GM23338 (cell line): ENCODE data around the gene SPTLC2. TPM values are rescaled to one million over a fixed set of nuclear protein-coding genes. Genes with fewer than 3 reads are reported as not detected.
"Not testable (repeated sequence)": the region's sequence is repeated elsewhere in the genome, so short reads cannot be mapped to it uniquely, and the experiment has no call there.

ENCODE experiments used
- ATAC-seq: fragments of 200-7000 bp; cut with Tn5 transposase; 3 replicates; pipeline ENCODE4 v1.9.1; 2020
- DNase-seq: peaks from one replicate; pipeline ENCODE4 v3.0.0-alpha.2; 2015; ENCODE audit warnings: low spot score
- H2AFZ ChIP-seq: fragments of 200-600 bp; sonication (generic); 2 replicates; pipeline ENCODE4 v1.8.0; 2016; ENCODE audit warnings: antibody characterized with exemption, mild to moderate bottlenecking, moderate library complexity
- H3F3A ChIP-seq: fragments of 200-600 bp; sonication (generic); replicated peaks from 2 replicates; pipeline ENCODE4 v1.8.0; 2017; ENCODE audit warnings: antibody characterized with exemption, mixed run types, low read depth
- H3K27ac ChIP-seq: fragments of 200-600 bp; sonication (generic); 2 replicates; pipeline ENCODE4 v1.6.1; 2016; ENCODE audit warnings: low read depth
- H3K27me3 ChIP-seq: fragments of 200-600 bp; sonication (generic); 2 replicates; pipeline ENCODE4 v1.8.0; 2016; ENCODE audit warnings: mild to moderate bottlenecking, mixed run types, moderate library complexity; ENCODE audit not compliant: insufficient read depth
- H3K36me3 ChIP-seq: fragments of 200-600 bp; sonication (generic); 2 replicates; pipeline ENCODE4 v1.8.0; 2016; ENCODE audit warnings: mild to moderate bottlenecking; ENCODE audit not compliant: insufficient read depth
- H3K4me1 ChIP-seq: fragments of 200-600 bp; sonication (generic); 2 replicates; pipeline ENCODE4 v1.8.0; 2016; ENCODE audit warnings: mild to moderate bottlenecking, moderate library complexity; ENCODE audit not compliant: insufficient read depth
- H3K4me2 ChIP-seq: fragments of 200-600 bp; sonication (generic); 2 replicates; pipeline ENCODE4 v1.7.1; 2017; ENCODE audit warnings: mixed run types
- H3K4me3 ChIP-seq: fragments of 200-600 bp; sonication (generic); 2 replicates; pipeline ENCODE4 v1.6.1; 2016; ENCODE audit warnings: mixed run types
- H3K79me2 ChIP-seq: fragments of 200-600 bp; sonication (generic); replicated peaks from 2 replicates; pipeline ENCODE4 v1.8.0; 2017; ENCODE audit warnings: mild to moderate bottlenecking; ENCODE audit not compliant: insufficient read depth
- H3K9me2 ChIP-seq: fragments of 200-600 bp; sonication (generic); 2 replicates; pipeline ENCODE4 v1.8.0; 2017; ENCODE audit not compliant: insufficient read depth
- H4K20me1 ChIP-seq: fragments of 200-600 bp; sonication (generic); replicated peaks from 2 replicates; pipeline ENCODE4 v1.8.0; 2017; ENCODE audit warnings: mild to moderate bottlenecking; ENCODE audit not compliant: insufficient read depth
- H3K27ac Mint-ChIP-seq: 2 replicates; pipeline ENCODE4 v1.8.0; 2020; ENCODE audit warnings: inconsistent platforms, mild to moderate bottlenecking, moderate library complexity, mixed read lengths
- H3K27me3 Mint-ChIP-seq: 3 replicates; pipeline ENCODE4 v1.8.0; 2022; ENCODE audit warnings: low read depth, mild to moderate bottlenecking, moderate library complexity, mixed read lengths, inconsistent platforms; ENCODE audit not compliant: insufficient read depth, poor library complexity
- H3K36me3 Mint-ChIP-seq: 3 replicates; pipeline ENCODE4 v1.8.0; 2021; ENCODE audit warnings: low read depth, mild to moderate bottlenecking, inconsistent platforms, moderate library complexity, mixed read lengths
- H3K4me1 Mint-ChIP-seq: 3 replicates; pipeline ENCODE4 v1.8.0; 2020; ENCODE audit warnings: mild to moderate bottlenecking, inconsistent platforms, mixed read lengths
- H3K4me3 Mint-ChIP-seq: 3 replicates; pipeline ENCODE4 v1.8.0; 2021; ENCODE audit warnings: moderate library complexity, mild to moderate bottlenecking, inconsistent platforms, mixed read lengths
- H3K9me3 Mint-ChIP-seq: 3 replicates; pipeline ENCODE4 v1.8.0; 2020; ENCODE audit warnings: moderate library complexity, mild to moderate bottlenecking, inconsistent platforms, mixed read lengths
- CTCF ChIP-seq, 2 experiments: fragments of 200-600 bp in 1 of 2; sonication (generic) in 1 of 2; conservative IDR thresholded peaks; 2 replicates each; pipeline versions ENCODE4 v1.5.1 to v1.6.1; 2016 to 2017; ENCODE audit warnings: antibody characterized with exemption in 2 of 2, low read depth in 2 of 2, mild to moderate bottlenecking in 2 of 2, moderate library complexity in 1 of 2
- EZH2phosphoT487 ChIP-seq: fragments of 200-600 bp; sonication (generic); IDR thresholded peaks from one replicate; pipeline ENCODE4 v1.8.1; 2018; ENCODE audit warnings: antibody characterized with exemption; ENCODE audit not compliant: unreplicated experiment
- POLR2AphosphoS5 ChIP-seq: IDR thresholded peaks from 2 replicates; pipeline ENCODE4 v1.6.1; 2016; ENCODE audit warnings: antibody characterized with exemption, low read depth
- polyA plus RNA-seq: library from polyadenylated mRNA; unstranded; fragments of >200 nt; fragmentation: Nextera tagmentation; extraction: Ambion mirVana; gene quantifications from 2 replicates; pipeline ENCODE4 v1.2.1, GENCODE V29; 2016
- total RNA-seq: library from RNA; depleted of rRNA; stranded (reverse); fragments of >200 nt; shearing (Covaris generic); gene quantifications from 2 replicates; pipeline ENCODE4 v1.2.3, GENCODE V29; 2014

Gene SPTLC2
- total and polyA plus RNA-seq, 2 experiments from 2014 or later = 22.3 to 38.9 TPM

GRCh38 chr14:77549451-77549850 lies 67.0 kb downstream of the SPTLC2 start:
- H3K27me3 Mint-ChIP-seq = peaks cover 3% of the 10 kb centered on the region
- no peaks in the 10 kb centered on the region for H3K27me3 ChIP-seq
- no peaks in the 10 kb centered on the region for H3K9me3 Mint-ChIP-seq
- H3K4me2 ChIP-seq = no peak overlapping the region
- no peak overlapping the region for H3K4me3 ChIP-seq
- no peak overlapping the region for H2AFZ ChIP-seq
- peaks cover 44% of the 10 kb centered on the region; the same call in 2 of the 3 replicates for H3K36me3 Mint-ChIP-seq
- no peak for ATAC-seq
- DNase-seq = no peak
- no peaks in the 10 kb centered on the region for H3K79me2 ChIP-seq
- H3K27ac ChIP-seq = no peak overlapping the region
- H4K20me1 ChIP-seq = peaks cover 6% of the 10 kb centered on the region; the same call in 1 of the 2 replicates
- H3K4me1 Mint-ChIP-seq = no peaks in the 10 kb centered on the region
- peaks cover 3% of the 10 kb centered on the region; the same call in 1 of the 2 replicates for H3K36me3 ChIP-seq
- H3K4me1 ChIP-seq = no peaks in the 10 kb centered on the region
- no peaks in the 10 kb centered on the region for H3K9me2 ChIP-seq
- H3K4me3 Mint-ChIP-seq = no peak overlapping the region
- no peaks in the 10 kb centered on the region for H3F3A ChIP-seq
- no peak overlapping the region for H3K27ac Mint-ChIP-seq
- no peak for TF ChIP-seq EZH2phosphoT487

GRCh38 chr14:77547512-77548180 lies 68.8 kb downstream of the SPTLC2 start:
- Histone ChIP-seq H3K9me2 (no peaks in the 10 kb centered on the region), H3K4me2 (no peak overlapping the region), H2AFZ (no peak overlapping the region), H3K4me1 (no peaks in the 10 kb centered on the region), H4K20me1 (peaks cover 6% of the 10 kb centered on the region; the same call in 1 of the 2 replicates), H3K36me3 (no peaks in the 10 kb centered on the region; the same call in none of the 2 replicates), H3K27me3 (no peaks in the 10 kb centered on the region), H3F3A (no peaks in the 10 kb centered on the region), H3K4me3 (no peak overlapping the region), H3K79me2 (no peaks in the 10 kb centered on the region), H3K27ac (no peak overlapping the region)
- TF ChIP-seq POLR2AphosphoS5 (no peak), CTCF (conservative IDR thresholded peaks at IDR 0.05; ENCODE audit: low read depth in 2 of 2) (peak; percentile 16 to 42; a peak in 3 of 4 replicates)
- Mint-ChIP-seq H3K4me3 (no peak overlapping the region), H3K9me3 (no peaks in the 10 kb centered on the region), H3K27ac (no peak overlapping the region), H3K27me3 (peaks cover 3% of the 10 kb centered on the region), H3K36me3 (peaks cover 39% of the 10 kb centered on the region; the same call in 2 of the 3 replicates), H3K4me1 (0 out of 3 replicates have a peak, but pooled peaks cover 4% of the 10 kb centered on the region)
- peak; percentile 57 for ATAC-seq
- DNase-seq = peak; percentile 49

GRCh38 chr14:77545171-77545570 lies 71.3 kb downstream of the SPTLC2 start:
- not testable (repeated sequence) for H3K36me3 ChIP-seq, H3K9me3 Mint-ChIP-seq, H3K4me3 Mint-ChIP-seq, H3F3A ChIP-seq, ATAC-seq, H3K4me2 ChIP-seq, H3K4me1 ChIP-seq, H3K4me1 Mint-ChIP-seq, H2AFZ ChIP-seq, H3K79me2 ChIP-seq, H3K27ac Mint-ChIP-seq, H3K27ac ChIP-seq, H4K20me1 ChIP-seq, DNase-seq, H3K27me3 ChIP-seq, H3K27me3 Mint-ChIP-seq, H3K4me3 ChIP-seq, H3K9me2 ChIP-seq
- peaks cover 26% of the 10 kb centered on the region; the same call in 2 of the 3 replicates for H3K36me3 Mint-ChIP-seq
